Measurements from ENCODE around the gene TAS2R60. TPM values are rescaled to one million over a fixed set of nuclear protein-coding genes. Genes with fewer than 3 reads are reported as not detected.

TAS2R60 gene
- polyA plus RNA-seq, 1 of the 3 experiments (the other 2 are of a cell fraction): not detected

GRCh38 chr7:143415742-143416397, 27.4 kb upstream of the TAS2R60 start (continued):
- TF ChIP-seq FOSL2 (IDR thresholded peaks at IDR 0.05; ENCODE audit: borderline replicate concordance, low read depth) (peak; percentile 78; the same call in 1 of the 2 replicates), PBX3 (IDR thresholded peaks at IDR 0.05) (no peak), RXRA (IDR thresholded peaks at IDR 0.05; ENCODE audit: borderline replicate concordance, low read depth) (no peak), YY1 (IDR thresholded peaks at IDR 0.05; ENCODE audit: low read depth) (no peak), REST (IDR thresholded peaks at IDR 0.05; ENCODE audit: low read depth, low read length) (no peak), EZH2phosphoT487 (IDR thresholded peaks at IDR 0.05; ENCODE audit: borderline replicate concordance, low read depth) (no peak), SMC3 (IDR thresholded peaks at IDR 0.05; ENCODE audit: low read depth, low read length) (no peak), CHD2 (IDR thresholded peaks at IDR 0.05; ENCODE audit: low read length, partially characterized antibody) (no peak), JUND (IDR thresholded peaks at IDR 0.05) (peak; percentile 46), NFIC (IDR thresholded peaks at IDR 0.05; ENCODE audit: borderline replicate concordance) (no peak), USF2 (IDR thresholded peaks at IDR 0.05; ENCODE audit: borderline replicate concordance, low read depth, low read length) (no peak), TAF1 (IDR thresholded peaks at IDR 0.05; ENCODE audit: borderline replicate concordance, low read depth, low read length) (no peak), TCF12 (IDR thresholded peaks at IDR 0.05) (peak; percentile 51)

GRCh38 chr7:143416565-143417149, 26.6 kb upstream of the TAS2R60 start:
- Histone ChIP-seq H3K36me3 (replicated peaks in 1 of 2; ENCODE audit: control insufficient read depth in 1 of 2, insufficient read depth in 2 of 2, low read length in 1 of 2) (no peaks in the 10 kb centered on the region), H3K9me2 (no peaks in the 10 kb centered on the region), H3K4me1 (ENCODE audit: control insufficient read depth in 1 of 2, insufficient read depth in 2 of 2, low read depth in 1 of 2, low read length in 1 of 2) (peaks cover 0 to 12% of the 10 kb centered on the region in 2 experiments; a peak in 2 of 4 replicates), H3K9ac (no peak overlapping the region), H3K4me3 (ENCODE audit: low read depth in 2 of 2, low read length in 1 of 2) (no peak overlapping the region), H3K79me2 (ENCODE audit: insufficient read depth) (no peaks in the 10 kb centered on the region), H3K9me3 (no peaks in the 10 kb centered on the region), H3K27me3 (ENCODE audit: insufficient read depth) (no peaks in the 10 kb centered on the region), H3K27ac (ENCODE audit: low read depth in 2 of 2, low read length in 1 of 2) (peak overlapping the region in 1 of 2 experiments; percentile 76; a peak in 2 of 4 replicates), H2AFZ (ENCODE audit: low read depth) (no peak overlapping the region; the same call in 1 of the 2 replicates), H3F3A (replicated peaks; ENCODE audit: insufficient read depth) (peaks cover 9% of the 10 kb centered on the region), H3K4me2 (peak overlapping the region; percentile 32; the same call in 1 of the 2 replicates), H4K20me1 (ENCODE audit: insufficient read depth) (no peaks in the 10 kb centered on the region)
- ChIA-PET POLR2A (no interaction called here), CTCF (interaction anchor here (0.7 to 5.8 kb wide), 38 partner anchors 8 to 509 kb away, joined by 3 to 125 read pairs (median 4); partner anchors contain the start of genes GSTK1 and ZYX)
- WGBS (ENCODE audit: low lambda C conversion rate): 1% methylated on average over 3 of the region's 3 CpGs
- peak; percentile 82 for DNase-seq
- TF ChIP-seq RCOR1 (IDR thresholded peaks at IDR 0.05; ENCODE audit: low read length): 0 out of 2 replicates have a peak, but pooled peaks have one; percentile 21
- no peak for TF ChIP-seq MXI1 (IDR thresholded peaks at IDR 0.05; ENCODE audit: low read depth, low read length)
- peak; percentile 79 for TF ChIP-seq SMC3 (IDR thresholded peaks at IDR 0.05; ENCODE audit: low read depth, low read length)
- no peak for TF ChIP-seq FOXM1 (IDR thresholded peaks at IDR 0.05; ENCODE audit: low read depth)
- no peak for TF ChIP-seq POLR2AphosphoS5 (IDR thresholded peaks at IDR 0.05; ENCODE audit: low read depth, low read length)
- no peak for TF ChIP-seq REST (IDR thresholded peaks at IDR 0.05; ENCODE audit: low read depth, low read length)
- TF ChIP-seq USF1 (IDR thresholded peaks at IDR 0.05; ENCODE audit: borderline replicate concordance, low read depth): no peak
- no peak for TF ChIP-seq ELF1 (IDR thresholded peaks at IDR 0.05)
- peak; percentile 90 for TF ChIP-seq RAD21 (IDR thresholded peaks at IDR 0.05; ENCODE audit: low read length)
- no peak for TF ChIP-seq TEAD4 (IDR thresholded peaks at IDR 0.05; ENCODE audit: borderline replicate concordance, insufficient read depth)
- TF ChIP-seq NFIC (IDR thresholded peaks at IDR 0.05; ENCODE audit: borderline replicate concordance): no peak
